Neural progenitor cell (in vitro differentiated cells): ENCODE results near the gene CREM. TPM values are rescaled to one million over a fixed set of nuclear protein-coding genes. Genes with fewer than 3 reads are reported as not detected.

Experiments
- DNase-seq: peaks from one replicate; pipeline ENCODE4 v3.0.0-alpha.2; 2016; ENCODE audit warnings: low spot score
- H2AFZ ChIP-seq: fragments of 200-600 bp; sonication (generic); replicated peaks from 2 replicates; pipeline ENCODE4 v1.6.1; 2016; ENCODE audit warnings: antibody characterized with exemption
- H3F3A ChIP-seq: fragments of 200-600 bp; sonication (generic); 2 replicates; pipeline ENCODE4 v1.6.1; 2016; ENCODE audit warnings: antibody characterized with exemption, low read depth
- H3K27ac ChIP-seq: fragments of 200-600 bp; sonication (generic); 2 replicates; pipeline ENCODE4 v1.5.1; 2016; ENCODE audit warnings: mild to moderate bottlenecking
- H3K27me3 ChIP-seq: fragments of 200-600 bp; sonication (generic); 2 replicates; pipeline ENCODE4 v1.6.1; 2016; ENCODE audit warnings: mild to moderate bottlenecking, moderate library complexity
- H3K36me3 ChIP-seq: fragments of 200-600 bp; sonication (generic); 2 replicates; pipeline ENCODE4 v1.5.1; 2016
- H3K4me1 ChIP-seq: fragments of 200-600 bp; sonication (generic); 2 replicates; pipeline ENCODE4 v1.6.1; 2016; ENCODE audit warnings: mixed run types
- H3K4me2 ChIP-seq: fragments of 200-600 bp; sonication (generic); 2 replicates; pipeline ENCODE4 v1.6.1; 2016
- H3K4me3 ChIP-seq: fragments of 200-600 bp; sonication (generic); 2 replicates; pipeline ENCODE4 v1.5.1; 2016
- H3K79me2 ChIP-seq: fragments of 200-600 bp; sonication (generic); 2 replicates; pipeline ENCODE4 v1.6.1; 2016; ENCODE audit warnings: low read depth
- H3K9ac ChIP-seq: fragments of 200-600 bp; sonication (generic); 2 replicates; pipeline ENCODE4 v1.6.1; 2016
- H3K9me3 ChIP-seq: fragments of 200-600 bp; sonication (generic); 2 replicates; pipeline ENCODE4 v1.5.1; 2016; ENCODE audit warnings: low read depth
- H4K20me1 ChIP-seq: fragments of 200-600 bp; sonication (generic); 2 replicates; pipeline ENCODE4 v1.6.1; 2016; ENCODE audit warnings: low read depth
- H3K27ac Mint-ChIP-seq: 3 replicates; pipeline ENCODE4 v1.8.0; 2021; ENCODE audit warnings: mixed read lengths
- H3K27me3 Mint-ChIP-seq: 2 replicates; pipeline ENCODE4 v1.8.0; 2022; ENCODE audit warnings: low read depth, mild to moderate bottlenecking, inconsistent platforms, moderate library complexity, mixed read lengths; ENCODE audit not compliant: insufficient read depth
- H3K36me3 Mint-ChIP-seq: 3 replicates; pipeline ENCODE4 v1.8.0; 2021; ENCODE audit warnings: mixed read lengths
- H3K4me1 Mint-ChIP-seq: 3 replicates; pipeline ENCODE4 v1.8.0; 2021; ENCODE audit warnings: mixed read lengths
- H3K4me3 Mint-ChIP-seq: 3 replicates; pipeline ENCODE4 v1.8.0; 2021; ENCODE audit warnings: mild to moderate bottlenecking, moderate library complexity, mixed read lengths
- H3K9me3 Mint-ChIP-seq: 3 replicates; pipeline ENCODE4 v1.8.0; 2020; ENCODE audit warnings: mixed read lengths
- EZH2 ChIP-seq: fragments of 200-600 bp; sonication (generic); IDR thresholded peaks from 2 replicates; pipeline ENCODE4 v1.6.1; 2017; ENCODE audit warnings: antibody characterized with exemption, mild to moderate bottlenecking, moderate library complexity
- EZH2phosphoT487 ChIP-seq: fragments of 200-600 bp; sonication (generic); IDR thresholded peaks from 2 replicates; pipeline ENCODE4 v1.6.1; 2017; ENCODE audit warnings: antibody characterized with exemption
- total RNA-seq: library from RNA; depleted of rRNA; stranded (reverse); fragments of >200 nt; gene quantifications from 2 replicates; pipeline ENCODE4 v1.2.3, GENCODE V29; 2015; ENCODE audit warnings: low replicate concordance
- TF ChIP-seq, protein P1 (sequence below): fragments of 200-600 bp; sonication (generic); IDR thresholded peaks from 2 replicates; pipeline ENCODE4 v1.5.1; 2017; ENCODE audit warnings: antibody characterized with exemption, mild to moderate bottlenecking

CREM gene
- total RNA-seq, 1 donor from 2014 or later: 74.2 TPM

DNA sequence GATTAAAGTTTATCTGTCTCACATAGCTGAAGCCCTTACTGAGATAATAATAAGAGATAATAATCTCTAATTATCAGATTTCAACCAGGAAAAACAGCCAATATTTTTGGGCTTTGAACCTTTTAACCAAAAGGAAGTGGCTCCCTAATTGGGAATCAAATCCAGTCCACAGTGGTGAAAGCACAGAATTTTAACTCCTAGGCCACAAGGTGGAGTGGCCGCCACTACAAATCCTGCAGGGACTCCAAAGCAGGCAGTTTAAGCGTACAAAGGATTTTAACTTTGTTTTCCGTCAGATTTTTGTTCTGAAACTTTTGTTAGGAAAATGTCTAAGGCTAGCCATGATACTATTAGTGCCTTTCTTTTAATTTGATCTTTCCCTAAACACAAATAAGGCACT lies 110.1 kb downstream of the CREM start:
- H3K27ac ChIP-seq: no peak overlapping the region
- H3F3A ChIP-seq: no peaks in the 10 kb centered on the region
- no peaks in the 10 kb centered on the region for H4K20me1 ChIP-seq
- H3K4me3 Mint-ChIP-seq: no peak overlapping the region
- no peaks in the 10 kb centered on the region for H3K9me3 ChIP-seq
- DNase-seq: peak; percentile 49
- H3K4me2 ChIP-seq: no peak overlapping the region
- peak overlapping the region; percentile 55 for H2AFZ ChIP-seq
- no peaks in the 10 kb centered on the region for H3K27me3 ChIP-seq
- no peak overlapping the region for H3K4me3 ChIP-seq
- H3K27ac Mint-ChIP-seq: no peak overlapping the region
- no peaks in the 10 kb centered on the region for H3K79me2 ChIP-seq
- TF ChIP-seq, protein P1, sequence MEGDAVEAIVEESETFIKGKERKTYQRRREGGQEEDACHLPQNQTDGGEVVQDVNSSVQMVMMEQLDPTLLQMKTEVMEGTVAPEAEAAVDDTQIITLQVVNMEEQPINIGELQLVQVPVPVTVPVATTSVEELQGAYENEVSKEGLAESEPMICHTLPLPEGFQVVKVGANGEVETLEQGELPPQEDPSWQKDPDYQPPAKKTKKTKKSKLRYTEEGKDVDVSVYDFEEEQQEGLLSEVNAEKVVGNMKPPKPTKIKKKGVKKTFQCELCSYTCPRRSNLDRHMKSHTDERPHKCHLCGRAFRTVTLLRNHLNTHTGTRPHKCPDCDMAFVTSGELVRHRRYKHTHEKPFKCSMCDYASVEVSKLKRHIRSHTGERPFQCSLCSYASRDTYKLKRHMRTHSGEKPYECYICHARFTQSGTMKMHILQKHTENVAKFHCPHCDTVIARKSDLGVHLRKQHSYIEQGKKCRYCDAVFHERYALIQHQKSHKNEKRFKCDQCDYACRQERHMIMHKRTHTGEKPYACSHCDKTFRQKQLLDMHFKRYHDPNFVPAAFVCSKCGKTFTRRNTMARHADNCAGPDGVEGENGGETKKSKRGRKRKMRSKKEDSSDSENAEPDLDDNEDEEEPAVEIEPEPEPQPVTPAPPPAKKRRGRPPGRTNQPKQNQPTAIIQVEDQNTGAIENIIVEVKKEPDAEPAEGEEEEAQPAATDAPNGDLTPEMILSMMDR: peak; percentile 54
- no peak for TF ChIP-seq EZH2phosphoT487
- peaks cover 7% of the 10 kb centered on the region for H3K4me1 Mint-ChIP-seq
- no peaks in the 10 kb centered on the region for H3K36me3 ChIP-seq
- no peak overlapping the region for H3K9ac ChIP-seq
- H3K36me3 Mint-ChIP-seq: no peaks in the 10 kb centered on the region
- no peaks in the 10 kb centered on the region for H3K9me3 Mint-ChIP-seq
- peaks cover 6% of the 10 kb centered on the region for H3K4me1 ChIP-seq
- H3K27me3 Mint-ChIP-seq: peaks cover 3% of the 10 kb centered on the region

DNA sequence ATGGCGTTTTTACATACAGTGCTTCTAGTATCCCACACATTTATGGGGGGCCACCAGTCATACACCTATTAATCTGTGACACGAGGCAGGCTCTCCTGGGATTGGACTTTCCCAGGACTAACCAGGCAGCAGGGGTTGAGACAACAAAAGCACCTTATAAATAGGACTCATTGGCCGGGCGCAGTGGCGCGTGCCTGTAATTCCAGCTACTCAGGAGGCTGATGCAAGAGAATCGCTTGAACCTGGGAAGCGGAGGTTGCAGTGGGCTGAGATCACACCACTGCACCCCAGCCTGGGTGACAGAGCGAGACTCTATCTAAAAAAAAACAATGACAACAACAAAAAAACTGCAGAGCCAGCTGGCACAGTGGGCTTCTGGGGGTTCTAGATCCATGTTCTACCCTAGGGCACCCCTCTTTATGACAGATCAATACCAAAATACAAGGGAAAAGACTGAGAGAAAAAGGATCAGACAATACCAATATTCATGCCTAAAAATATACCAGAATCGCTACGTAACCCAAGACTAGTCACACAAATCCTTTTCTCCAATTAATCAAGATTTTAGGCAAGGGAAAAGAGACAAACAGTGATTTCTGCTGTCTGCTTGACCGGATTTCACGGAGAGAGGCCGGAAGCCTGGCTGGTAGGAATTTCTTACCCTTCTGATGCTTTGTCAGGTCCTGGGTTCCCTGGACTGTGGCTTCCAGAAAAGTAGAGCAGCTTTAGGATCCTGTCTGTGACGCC lies 111.3 kb downstream of the CREM start:
- H3K79me2 ChIP-seq: no peaks in the 10 kb centered on the region
- Mint-ChIP-seq H3K9me3 (no peaks in the 10 kb centered on the region), H3K27ac (no peak overlapping the region), H3K4me3 (no peak overlapping the region), H3K4me1 (peaks cover 7% of the 10 kb centered on the region), H3K36me3 (no peaks in the 10 kb centered on the region), H3K27me3 (peaks cover 3% of the 10 kb centered on the region)
- H3F3A ChIP-seq: no peaks in the 10 kb centered on the region
- TF ChIP-seq EZH2 (no peak), EZH2phosphoT487 (no peak)
- TF ChIP-seq, protein P1: no peak
- no peak overlapping the region for H3K27ac ChIP-seq
- H2AFZ ChIP-seq: peak overlapping the region; percentile 22
- no peak overlapping the region for H3K9ac ChIP-seq
- DNase-seq: no peak
- no peaks in the 10 kb centered on the region for H3K9me3 ChIP-seq
- H3K4me2 ChIP-seq: no peak overlapping the region
- H3K4me1 ChIP-seq: peaks cover 6% of the 10 kb centered on the region
- no peak overlapping the region for H3K4me3 ChIP-seq
- H4K20me1 ChIP-seq: no peaks in the 10 kb centered on the region
- no peaks in the 10 kb centered on the region for H3K27me3 ChIP-seq
- no peaks in the 10 kb centered on the region for H3K36me3 ChIP-seq

DNA sequence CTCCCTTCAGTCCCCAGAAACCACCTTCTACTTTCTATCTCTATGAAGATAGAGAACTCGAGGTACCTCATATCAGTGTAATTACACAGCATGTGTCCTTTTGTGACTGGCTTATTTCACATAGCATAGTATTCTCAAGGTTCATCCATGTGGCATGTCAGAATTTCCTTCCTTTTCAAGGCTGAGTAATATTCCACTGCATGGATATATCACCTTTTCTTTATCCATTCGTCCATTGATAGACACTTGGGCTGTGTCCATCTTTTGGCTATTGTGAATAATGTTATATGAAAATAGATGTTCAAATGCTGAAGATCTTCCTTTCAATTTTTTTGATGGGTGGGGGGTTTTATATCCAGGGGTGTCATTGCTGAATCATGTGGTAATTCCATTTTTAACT lies 117.9 kb downstream of the CREM start:
- Histone ChIP-seq H3K4me1 (no peaks in the 10 kb centered on the region), H3K4me2 (no peak overlapping the region), H3K36me3 (no peaks in the 10 kb centered on the region), H3K27me3 (no peaks in the 10 kb centered on the region), H3K9ac (no peak overlapping the region), H3K27ac (no peak overlapping the region), H2AFZ (no peak overlapping the region), H3F3A (no peaks in the 10 kb centered on the region), H3K79me2 (no peaks in the 10 kb centered on the region), H4K20me1 (no peaks in the 10 kb centered on the region), H3K4me3 (no peak overlapping the region), H3K9me3 (no peaks in the 10 kb centered on the region)
- TF ChIP-seq EZH2phosphoT487: no peak
- TF ChIP-seq, protein P1: no peak
- no peak for TF ChIP-seq EZH2
- H3K27me3 Mint-ChIP-seq: peaks cover 2% of the 10 kb centered on the region
- no peaks in the 10 kb centered on the region for H3K9me3 Mint-ChIP-seq
- no peaks in the 10 kb centered on the region for H3K4me1 Mint-ChIP-seq
- H3K4me3 Mint-ChIP-seq: no peak overlapping the region
- no peak overlapping the region for H3K27ac Mint-ChIP-seq
- DNase-seq: no peak
- H3K36me3 Mint-ChIP-seq: no peaks in the 10 kb centered on the region
